K562 (cell line): Measurements from ENCODE around the gene TOMM6. TPM values are rescaled to one million over a fixed set of nuclear protein-coding genes. Genes with fewer than 3 reads are reported as not detected.

Experiments used
- ATAC-seq: fragments of 200-7000 bp; cut with Tn5 transposase; 3 replicates; pipeline ENCODE4 v1.9.1; 2020; ENCODE audit warnings: moderate library complexity
- BruUV-seq: library from RNA; stranded (reverse); fragments of 400-500 nt; replicated peaks from 2 replicates; lab custom pipeline; 2021; lab: Mats Ljungman, UMichigan
- CTCF ChIA-PET: fragments of 300-600 bp; formaldehyde crosslinking; extraction: SDS; loops from one replicate; lab custom pipeline; 2021; ENCODE audit warnings: low intra/inter-chr PET ratio; lab: Yijun Ruan, JAX
- POLR2A ChIA-PET: fragments of 300-600, 350-650 bp; sonication (Branson Sonifier 250); formaldehyde crosslinking; extraction: SDS; loops from one replicate; lab custom pipeline; 2021; ENCODE audit warnings: antibody characterized with exemption, inconsistent platforms; lab: Yijun Ruan, JAX
- DNase-seq, 4 experiments: peaks; one replicate each; pipeline versions ENCODE4 v3.0.0 to v3.0.0-alpha.2; 2011 to 2018; ENCODE audit warnings: low spot score in 3 of 4, mixed read lengths in 3 of 4; ENCODE audit errors: extremely low read depth in 1 of 4
- FAIRE-seq: peaks from 2 replicates; lab custom pipeline; 2011; peaks lifted over from hg19 to GRCh38; lab: Jason Lieb, UNC
- H2AFZ ChIP-seq: 2 replicates; pipeline ENCODE4 v1.6.0; 2011; ENCODE audit warnings: low read depth, low read length, control low read depth, inconsistent platforms
- H3K27ac ChIP-seq: fragments of 200-600 bp; 3 replicates; pipeline ENCODE4 v1.8.0; 2011; ENCODE audit warnings: low read depth, mild to moderate bottlenecking, control low read depth, inconsistent platforms, low read length, moderate library complexity, mixed read lengths; ENCODE audit errors: extremely low read depth
- H3K27me3 ChIP-seq, 2 experiments: fragments of 300-600 bp in 1 of 2; 2 replicates in 1 of 2; 3 replicates in 1 of 2; pipeline versions ENCODE4 v1.6.0 to v1.8.0; 2011; ENCODE audit warnings: inconsistent platforms in 2 of 2, low read length in 2 of 2, mild to moderate bottlenecking in 1 of 2, mixed read lengths in 1 of 2, moderate library complexity in 1 of 2; ENCODE audit not compliant: control insufficient read depth in 2 of 2, insufficient read depth in 2 of 2
- H3K36me3 ChIP-seq: fragments of 300-600 bp; 3 replicates; pipeline ENCODE4 v1.8.0; 2011; ENCODE audit warnings: mild to moderate bottlenecking, low read length, inconsistent platforms; ENCODE audit not compliant: control insufficient read depth, insufficient read depth
- H3K4me1 ChIP-seq, 2 experiments: fragments of 200-600 bp in 1 of 2; replicated peaks in 1 of 2; 2 replicates in 1 of 2; 3 replicates in 1 of 2; pipeline versions ENCODE4 v1.5.1 to v1.8.0; 2011; ENCODE audit warnings: inconsistent platforms in 2 of 2, low read length in 2 of 2, mild to moderate bottlenecking in 1 of 2, mixed read lengths in 1 of 2, moderate library complexity in 1 of 2; ENCODE audit not compliant: control insufficient read depth in 2 of 2, insufficient read depth in 2 of 2
- H3K4me2 ChIP-seq: 2 replicates; pipeline ENCODE4 v1.6.1; 2011; ENCODE audit warnings: low read length, control low read depth, inconsistent platforms, mixed read lengths; ENCODE audit not compliant: insufficient read depth
- H3K4me3 ChIP-seq: fragments of 200-600 bp; sonication (generic), shearing (Covaris generic); 2 replicates; pipeline ENCODE4 v1.5.1; 2016; ENCODE audit warnings: control low read depth, inconsistent platforms
- H3K79me2 ChIP-seq: fragments of 200-600 bp; 3 replicates; pipeline ENCODE4 v1.8.0; 2011; ENCODE audit warnings: low read length, inconsistent platforms; ENCODE audit not compliant: control insufficient read depth, insufficient read depth
- H3K9ac ChIP-seq, 2 experiments: 2 replicates each; pipeline versions ENCODE4 v1.6.0 to v1.6.1; 2011; ENCODE audit warnings: low read depth in 2 of 2, low read length in 2 of 2, control low read depth in 1 of 2, inconsistent platforms in 1 of 2, mild to moderate bottlenecking in 1 of 2, mixed read lengths in 1 of 2; ENCODE audit not compliant: insufficient read depth in 1 of 2
- H3K9me1 ChIP-seq: one replicate; pipeline ENCODE4 v1.6.0; 2011; ENCODE audit warnings: inconsistent platforms, mild to moderate bottlenecking, low read length, moderate library complexity; ENCODE audit not compliant: control insufficient read depth, insufficient read depth
- H3K9me3 ChIP-seq: replicated peaks from 2 replicates; pipeline ENCODE4 v1.5.1; 2011; ENCODE audit warnings: low read depth, low read length, inconsistent platforms; ENCODE audit not compliant: control insufficient read depth, insufficient read depth
- H4K20me1 ChIP-seq: replicated peaks from 2 replicates; pipeline ENCODE4 v1.6.1; 2011; ENCODE audit warnings: low read length, inconsistent platforms, mixed read lengths; ENCODE audit not compliant: control insufficient read depth, insufficient read depth
- FOXA3 ChIP-seq, 2 experiments: fragments of 450-650 bp in 1 of 2; sonication (generic) in 1 of 2; formaldehyde crosslinking; IDR thresholded peaks in 1 of 2; conservative IDR thresholded peaks in 1 of 2; 2 replicates each; pipeline versions ENCODE4 v1.4.0 to v1.8.0; 2020 to 2022; ENCODE audit warnings: mild to moderate bottlenecking in 2 of 2, missing genetic modification reagents in 1 of 2
- JUND ChIP-seq, 2 experiments: IDR thresholded peaks; 2 replicates in 1 of 2; 3 replicates in 1 of 2; pipeline ENCODE4 v1.6.1; 2011; ENCODE audit warnings: borderline replicate concordance in 2 of 2, low read depth in 2 of 2, low read length in 2 of 2, improper control_type of control experiment in 1 of 2, missing biosample characterization in 1 of 2, missing genetic modification characterization in 1 of 2, missing genetic modification reagents in 1 of 2
- MEIS2 ChIP-seq: fragments of 450-650 bp; IDR thresholded peaks from 2 replicates; pipeline ENCODE4 v1.6.1; 2014; ENCODE audit warnings: mild to moderate bottlenecking; ENCODE audit not compliant: partially characterized antibody
- MYNN ChIP-seq, 2 experiments: sonication (generic); formaldehyde crosslinking in 1 of 2; IDR thresholded peaks; 2 replicates each; pipeline versions ENCODE4 v1.5.0 to v1.6.1; 2016 to 2020; ENCODE audit warnings: antibody characterized with exemption in 1 of 2, missing genetic modification reagents in 1 of 2
- SLC30A9 ChIP-seq: fragments of 250-450 bp; sonication (Bioruptor Pico); IDR thresholded peaks from 2 replicates; pipeline ENCODE4 v1.8.0; 2022; ENCODE audit warnings: mild to moderate bottlenecking, moderate library complexity
- SMARCE1 ChIP-seq: fragments of 450-650 bp; IDR thresholded peaks from 2 replicates; pipeline ENCODE4 v1.7.1; 2016; ENCODE audit warnings: mild to moderate bottlenecking
- WGBS: fragments of 100-300 bp; shearing (Covaris generic); methylation state at CpG from one replicate; pipeline ENCODE4 v1.1.6; 2016; ENCODE audit warnings: low coverage, mixed read lengths; ENCODE audit not compliant: insufficient coverage; ENCODE audit errors: missing lambda C conversion rate; 5-methylcytosine and 5-hydroxymethylcytosine counted together
- in situ Hi-C: fragments of 300-500 bp; cut with MboI; formaldehyde crosslinking; loops from 4 replicates; pipeline ENCODE4 v1.15.0; 2018; ENCODE audit warnings: inconsistent platforms, mixed read lengths
- intact Hi-C: fragments of 100-400 bp; cut with micrococcal nuclease; formaldehyde crosslinking; loops from 2 replicates; pipeline ENCODE4 v1.14.2; 2022
- polyA plus RNA-seq, 8 experiments: library from polyadenylated mRNA; depleted of rRNA in 4 of 8; stranded (reverse) in 5 of 8; unstranded in 3 of 8; fragments of >200 nt; fragmentation: Nextera tagmentation in 2 of 8; fragmentation: Illumina TruSeq in 1 of 8; extraction: Ambion mirVana in 2 of 8; extraction: Trizol in 1 of 8; gene quantifications; 2 replicates each; pipeline versions ENCODE4 v1.2.1 to v1.2.3, GENCODE V29; 2011 to 2014; ENCODE audit warnings: inconsistent platforms in 1 of 8, missing spikeins in 1 of 8
- total RNA-seq, 7 experiments: library from RNA; depleted of rRNA in 6 of 7; stranded (reverse); fragments of >200 nt in 6 of 7; fragmentation: Illumina TruSeq in 2 of 7; extraction: Trizol in 2 of 7; gene quantifications; 2 replicates each; pipeline versions ENCODE4 v1.2.1 to v1.2.3, GENCODE V29; 2011 to 2021; ENCODE audit warnings: low replicate concordance in 1 of 7
- TF ChIP-seq, protein P1 (sequence below): sonication (generic); formaldehyde crosslinking; IDR thresholded peaks from 2 replicates; pipeline ENCODE4 v1.8.1; 2023; ENCODE audit warnings: mild to moderate bottlenecking, missing genetic modification reagents
- TF ChIP-seq, protein P2 (sequence below): IDR thresholded peaks from 3 replicates; pipeline ENCODE4 v1.6.1; 2011; ENCODE audit warnings: borderline replicate concordance, mild to moderate bottlenecking, moderate library complexity; ENCODE audit not compliant: insufficient read length; ENCODE audit errors: extremely low read depth

TOMM6 gene
- total and polyA plus RNA-seq, 9 of the 15 experiments (the other 6 are each of a cell fraction or from before 2014, with no cell fraction given) = 380 to 2,097 (median 1,065) TPM

DNA sequence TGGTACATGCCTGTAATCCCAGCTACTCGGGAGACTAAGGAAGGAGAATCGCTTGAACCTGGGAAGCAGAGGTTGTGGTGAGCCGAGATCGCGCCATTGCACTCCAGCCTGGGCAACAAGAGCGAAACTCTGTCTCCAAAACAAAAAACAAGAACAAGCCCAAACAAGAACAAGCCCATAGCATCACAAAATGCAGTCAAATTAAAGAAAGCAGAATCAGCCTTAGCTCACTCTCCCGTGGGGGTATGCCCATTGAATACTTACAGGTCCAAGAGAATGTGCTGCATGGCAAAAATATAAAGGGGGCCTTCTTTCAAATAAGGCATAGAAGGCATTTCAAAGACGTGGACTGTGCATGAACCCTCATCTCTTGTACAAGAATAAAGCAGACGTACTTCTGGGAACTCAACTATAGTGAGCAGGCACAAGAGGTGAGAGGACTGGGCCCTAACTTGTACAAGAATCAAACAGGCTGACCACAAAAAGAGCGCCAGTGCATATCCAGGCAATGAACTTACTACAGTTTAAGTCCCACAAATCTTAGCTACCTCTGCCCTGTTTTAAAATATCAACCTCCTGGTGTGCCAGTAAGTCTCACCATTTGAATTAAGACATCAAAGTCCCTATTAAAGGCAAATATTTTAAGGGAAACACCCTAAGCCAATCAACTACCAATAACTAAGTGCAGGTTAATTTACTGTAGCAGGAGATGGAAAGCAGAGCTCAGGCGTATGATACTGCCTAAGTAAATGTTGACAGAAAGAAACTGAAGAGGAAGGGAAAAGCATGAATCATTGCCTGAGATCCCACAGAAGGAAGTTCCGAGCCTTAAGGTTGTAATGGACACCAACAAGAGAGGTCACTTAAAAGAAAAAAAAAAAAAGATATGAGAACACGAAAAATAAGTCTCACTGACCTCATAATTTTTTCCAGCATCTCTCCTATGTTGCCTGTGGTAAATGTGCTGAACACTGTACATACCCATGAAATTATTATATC, 37.4 kb downstream of the TOMM6 start:
- H3K27me3 ChIP-seq = no peaks in the 10 kb centered on the region
- H3K4me3 ChIP-seq = no peak overlapping the region
- no peak overlapping the region for H3K27ac ChIP-seq
- H3K4me1 ChIP-seq = peaks cover 0 to 6% of the 10 kb centered on the region in 2 experiments; a peak in 3 of 5 replicates
- H4K20me1 ChIP-seq = no peaks in the 10 kb centered on the region
- POLR2A ChIA-PET = no interaction called here
- CTCF ChIA-PET = no interaction called here
- BruUV-seq = no TSS peak
- no peak overlapping the region for H3K9ac ChIP-seq
- in situ Hi-C loops (no loop called here), intact Hi-C loops (no loop called here)
- H3K4me2 ChIP-seq = no peak overlapping the region
- FAIRE-seq = peak; percentile 6
- H3K9me1 ChIP-seq = no peaks in the 10 kb centered on the region
- DNase-seq = no peak
- peak; percentile 49; the same call in 2 of the 3 replicates for ATAC-seq
- no peaks in the 10 kb centered on the region for H3K79me2 ChIP-seq
- WGBS = 66% methylated on average over 13 of the region's 13 CpGs
- H2AFZ ChIP-seq = no peak overlapping the region
- no peaks in the 10 kb centered on the region for H3K36me3 ChIP-seq
- H3K9me3 ChIP-seq = no peaks in the 10 kb centered on the region
- TF ChIP-seq FOXA3 (CRISPR knock-in tag; conservative IDR thresholded peaks at IDR 0.05 in 1 of 2, IDR thresholded peaks at IDR 0.05 in 1 of 2) (peak in 1 of 2 experiments; percentile 74; a peak in 3 of 4 replicates), JUND (IDR thresholded peaks at IDR 0.05; ENCODE audit: borderline replicate concordance, low read depth, low read length) (peak; percentile 68; the same call in 1 of the 2 replicates), JUND (tag; IDR thresholded peaks at IDR 0.05; ENCODE audit: borderline replicate concordance, low read depth, low read length) (peak; percentile 29; the same call in 1 of the 3 replicates), MEIS2 (peak; percentile 36), SLC30A9 (no peak), MYNN (IDR thresholded peaks at IDR 0.05) (no peak), MYNN (CRISPR knock-in tag; IDR thresholded peaks at IDR 0.05) (0 out of 2 replicates have a peak, but pooled peaks have one; percentile 11), SMARCE1 (peak; percentile 56; the same call in 1 of the 2 replicates)
- TF ChIP-seq, protein P1, sequence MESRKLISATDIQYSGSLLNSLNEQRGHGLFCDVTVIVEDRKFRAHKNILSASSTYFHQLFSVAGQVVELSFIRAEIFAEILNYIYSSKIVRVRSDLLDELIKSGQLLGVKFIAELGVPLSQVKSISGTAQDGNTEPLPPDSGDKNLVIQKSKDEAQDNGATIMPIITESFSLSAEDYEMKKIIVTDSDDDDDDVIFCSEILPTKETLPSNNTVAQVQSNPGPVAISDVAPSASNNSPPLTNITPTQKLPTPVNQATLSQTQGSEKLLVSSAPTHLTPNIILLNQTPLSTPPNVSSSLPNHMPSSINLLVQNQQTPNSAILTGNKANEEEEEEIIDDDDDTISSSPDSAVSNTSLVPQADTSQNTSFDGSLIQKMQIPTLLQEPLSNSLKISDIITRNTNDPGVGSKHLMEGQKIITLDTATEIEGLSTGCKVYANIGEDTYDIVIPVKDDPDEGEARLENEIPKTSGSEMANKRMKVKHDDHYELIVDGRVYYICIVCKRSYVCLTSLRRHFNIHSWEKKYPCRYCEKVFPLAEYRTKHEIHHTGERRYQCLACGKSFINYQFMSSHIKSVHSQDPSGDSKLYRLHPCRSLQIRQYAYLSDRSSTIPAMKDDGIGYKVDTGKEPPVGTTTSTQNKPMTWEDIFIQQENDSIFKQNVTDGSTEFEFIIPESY (CRISPR knock-in tag) = peak; percentile 63; the same call in 1 of the 2 replicates
- TF ChIP-seq, protein P2, sequence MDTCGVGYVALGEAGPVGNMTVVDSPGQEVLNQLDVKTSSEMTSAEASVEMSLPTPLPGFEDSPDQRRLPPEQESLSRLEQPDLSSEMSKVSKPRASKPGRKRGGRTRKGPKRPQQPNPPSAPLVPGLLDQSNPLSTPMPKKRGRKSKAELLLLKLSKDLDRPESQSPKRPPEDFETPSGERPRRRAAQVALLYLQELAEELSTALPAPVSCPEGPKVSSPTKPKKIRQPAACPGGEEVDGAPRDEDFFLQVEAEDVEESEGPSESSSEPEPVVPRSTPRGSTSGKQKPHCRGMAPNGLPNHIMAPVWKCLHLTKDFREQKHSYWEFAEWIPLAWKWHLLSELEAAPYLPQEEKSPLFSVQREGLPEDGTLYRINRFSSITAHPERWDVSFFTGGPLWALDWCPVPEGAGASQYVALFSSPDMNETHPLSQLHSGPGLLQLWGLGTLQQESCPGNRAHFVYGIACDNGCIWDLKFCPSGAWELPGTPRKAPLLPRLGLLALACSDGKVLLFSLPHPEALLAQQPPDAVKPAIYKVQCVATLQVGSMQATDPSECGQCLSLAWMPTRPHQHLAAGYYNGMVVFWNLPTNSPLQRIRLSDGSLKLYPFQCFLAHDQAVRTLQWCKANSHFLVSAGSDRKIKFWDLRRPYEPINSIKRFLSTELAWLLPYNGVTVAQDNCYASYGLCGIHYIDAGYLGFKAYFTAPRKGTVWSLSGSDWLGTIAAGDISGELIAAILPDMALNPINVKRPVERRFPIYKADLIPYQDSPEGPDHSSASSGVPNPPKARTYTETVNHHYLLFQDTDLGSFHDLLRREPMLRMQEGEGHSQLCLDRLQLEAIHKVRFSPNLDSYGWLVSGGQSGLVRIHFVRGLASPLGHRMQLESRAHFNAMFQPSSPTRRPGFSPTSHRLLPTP = no peak
